Sigmoid colon (tissue), 7 donors: ENCODE data around the gene CCDC148. TPM values are rescaled to one million over a fixed set of nuclear protein-coding genes. Genes with fewer than 3 reads are reported as not detected.

Experiments used
- DNase-seq: peaks from one replicate; pipeline ENCODE4 v3.0.0-alpha.2; 2019
- H3K27ac ChIP-seq, 4 donors: fragments of 200-600 bp; sonication (generic); one replicate each; pipeline ENCODE4 v1.5.1; 2016 to 2019; ENCODE audit warnings: mild to moderate bottlenecking in 1 of 4
- H3K27me3 ChIP-seq, 3 donors: fragments of 200-600 bp; sonication (generic); one replicate each; pipeline ENCODE4 v1.5.1; 2019; ENCODE audit warnings: mild to moderate bottlenecking in 1 of 3
- H3K36me3 ChIP-seq, 4 donors: fragments of 200-600 bp; sonication (generic); one replicate each; pipeline ENCODE4 v1.5.1; 2016 to 2019
- H3K4me1 ChIP-seq, 4 donors: fragments of 200-600 bp; sonication (generic); one replicate each; pipeline ENCODE4 v1.5.1; 2017 to 2019
- H3K4me3 ChIP-seq, 4 donors: fragments of 200-600 bp; sonication (generic); one replicate each; pipeline ENCODE4 v1.5.1; 2017 to 2019; ENCODE audit warnings: mild to moderate bottlenecking in 2 of 4, moderate library complexity in 1 of 4
- H3K9me3 ChIP-seq, 4 donors: fragments of 200-600 bp in 3 of 4; sonication (generic) in 3 of 4; one replicate each; pipeline versions ENCODE4 v1.5.1 to v1.6.1; 2013 to 2019
- EP300 ChIP-seq, 4 donors: sonication (generic); formaldehyde crosslinking; IDR thresholded peaks; one replicate each; pipeline ENCODE4 v1.6.1; 2017; ENCODE audit warnings: antibody characterized with exemption in 4 of 4
- POLR2A ChIP-seq, 2 donors: fragments of 450-650 bp; IDR thresholded peaks; one replicate each; pipeline ENCODE4 v1.6.1; 2016; ENCODE audit warnings: antibody characterized with exemption in 2 of 2, mild to moderate bottlenecking in 2 of 2, moderate library complexity in 2 of 2
- POLR2AphosphoS5 ChIP-seq, 4 donors: sonication (generic); formaldehyde crosslinking; IDR thresholded peaks; one replicate each; pipeline ENCODE4 v1.6.1; 2017; ENCODE audit warnings: antibody characterized with exemption in 4 of 4
- WGBS, 2 donors: extraction: QIAGEN DNeasy Blood & Tissue Kit; methylation state at CpG; one replicate each; pipeline ENCODE4 v1.1.7; 2013; 5-methylcytosine and 5-hydroxymethylcytosine counted together
- intact Hi-C: fragments of 100-400 bp; cut with DNase I; formaldehyde crosslinking; loops from one replicate; pipeline ENCODE4 v1.15.1; 2023
- polyA plus RNA-seq, 3 donors: library from polyadenylated mRNA; stranded (reverse); fragments of 200-250 nt; gene quantifications; one replicate each; pipeline ENCODE4 v1.2.3, GENCODE V29; 2013
- total RNA-seq, 4 donors: library from RNA; depleted of rRNA; stranded (reverse); fragments of >200 nt; gene quantifications; one replicate each; pipeline ENCODE4 v1.1.0, GENCODE V29; 2016
- TF ChIP-seq, protein P1 (sequence below), 4 experiments: fragments of 450-650 bp in 3 of 4; fragments of 200-600 bp in 1 of 4; IDR thresholded peaks; one replicate each; pipeline ENCODE4 v1.5.1; 2016 to 2019; ENCODE audit warnings: antibody characterized with exemption in 4 of 4, mild to moderate bottlenecking in 3 of 4, moderate library complexity in 2 of 4
- donor health status: healthy with polysubstance abuse.
- donor health status: Bipolar disorder and iron deficiency.
- donor health status: healthy.

CCDC148 gene
- total and polyA plus RNA-seq, 7 donors, result 0.23 to 0.83 (median 0.36) TPM; not detected in 4

DNA sequence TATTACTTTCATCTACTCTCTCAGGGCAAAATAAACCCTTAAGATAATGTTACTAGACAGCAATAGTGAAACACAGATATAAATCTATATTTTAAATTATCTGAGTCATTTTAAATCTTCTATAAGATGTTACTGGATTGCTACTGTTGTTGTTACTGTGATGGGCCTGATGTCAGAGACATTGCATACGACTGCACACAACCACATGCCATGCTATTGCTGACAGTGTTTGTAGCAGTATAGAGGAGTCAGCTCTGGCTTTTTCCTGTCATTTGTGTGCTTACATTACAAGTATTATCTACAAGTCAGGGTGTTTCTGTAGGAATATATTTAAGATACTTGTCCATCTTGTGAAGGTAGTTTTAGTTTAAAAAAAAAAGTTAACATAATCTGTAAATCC is 63.9 kb downstream of the CCDC148 start:
- DNase-seq, result no peak
- Histone ChIP-seq H3K4me3 (no peak overlapping the region), H3K4me1 (no peaks in the 10 kb centered on the region), H3K9me3 (no peaks in the 10 kb centered on the region), H3K27ac (no peak overlapping the region), H3K36me3 (no peaks in the 10 kb centered on the region), H3K27me3 (no peaks in the 10 kb centered on the region)
- 34 to 36% methylated on average over 1 of the region's 1 CpG for WGBS, 2 donors
- intact Hi-C loops, result no loop called here
- TF ChIP-seq, protein P1, sequence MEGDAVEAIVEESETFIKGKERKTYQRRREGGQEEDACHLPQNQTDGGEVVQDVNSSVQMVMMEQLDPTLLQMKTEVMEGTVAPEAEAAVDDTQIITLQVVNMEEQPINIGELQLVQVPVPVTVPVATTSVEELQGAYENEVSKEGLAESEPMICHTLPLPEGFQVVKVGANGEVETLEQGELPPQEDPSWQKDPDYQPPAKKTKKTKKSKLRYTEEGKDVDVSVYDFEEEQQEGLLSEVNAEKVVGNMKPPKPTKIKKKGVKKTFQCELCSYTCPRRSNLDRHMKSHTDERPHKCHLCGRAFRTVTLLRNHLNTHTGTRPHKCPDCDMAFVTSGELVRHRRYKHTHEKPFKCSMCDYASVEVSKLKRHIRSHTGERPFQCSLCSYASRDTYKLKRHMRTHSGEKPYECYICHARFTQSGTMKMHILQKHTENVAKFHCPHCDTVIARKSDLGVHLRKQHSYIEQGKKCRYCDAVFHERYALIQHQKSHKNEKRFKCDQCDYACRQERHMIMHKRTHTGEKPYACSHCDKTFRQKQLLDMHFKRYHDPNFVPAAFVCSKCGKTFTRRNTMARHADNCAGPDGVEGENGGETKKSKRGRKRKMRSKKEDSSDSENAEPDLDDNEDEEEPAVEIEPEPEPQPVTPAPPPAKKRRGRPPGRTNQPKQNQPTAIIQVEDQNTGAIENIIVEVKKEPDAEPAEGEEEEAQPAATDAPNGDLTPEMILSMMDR (IDR thresholded peaks at IDR 0.05), result no peak
- TF ChIP-seq POLR2A (IDR thresholded peaks at IDR 0.05) (no peak), EP300 (IDR thresholded peaks at IDR 0.05) (no peak), POLR2AphosphoS5 (IDR thresholded peaks at IDR 0.05) (no peak)

DNA sequence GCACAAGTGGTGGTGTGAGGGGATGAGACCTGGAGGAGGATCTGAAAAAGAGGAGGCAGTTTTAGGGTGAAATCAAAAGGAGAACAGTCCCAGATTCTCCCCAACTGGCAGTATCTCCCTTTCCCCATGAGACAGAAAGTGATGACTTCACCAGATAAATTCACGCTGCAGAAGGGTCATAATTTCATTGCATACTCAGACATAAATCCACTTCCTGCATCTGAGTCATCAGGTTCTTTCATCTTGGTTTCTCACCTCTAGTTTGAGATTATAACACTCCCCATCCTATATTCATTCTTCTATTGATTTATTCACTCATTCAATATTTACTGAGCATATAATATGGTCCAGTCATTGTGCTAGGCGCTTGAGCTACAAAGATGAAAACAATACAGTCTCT is 64.7 kb downstream of the CCDC148 start:
- H3K9me3 ChIP-seq, result no peaks in the 10 kb centered on the region
- H3K27ac ChIP-seq, result no peak overlapping the region
- H3K27me3 ChIP-seq, result no peaks in the 10 kb centered on the region
- no peak overlapping the region for H3K4me3 ChIP-seq
- TF ChIP-seq POLR2AphosphoS5 (IDR thresholded peaks at IDR 0.05), result no peak
- no peak for TF ChIP-seq EP300 (IDR thresholded peaks at IDR 0.05)
- TF ChIP-seq, protein P1 (IDR thresholded peaks at IDR 0.05), result no peak
- TF ChIP-seq POLR2A (IDR thresholded peaks at IDR 0.05), result no peak
- H3K36me3 ChIP-seq, result no peaks in the 10 kb centered on the region
- intact Hi-C loops, result no loop called here
- DNase-seq, result no peak
- WGBS, 2 donors, result 13 to 57% methylated on average over 2 of the region's 2 CpGs
- no peaks in the 10 kb centered on the region for H3K4me1 ChIP-seq

DNA sequence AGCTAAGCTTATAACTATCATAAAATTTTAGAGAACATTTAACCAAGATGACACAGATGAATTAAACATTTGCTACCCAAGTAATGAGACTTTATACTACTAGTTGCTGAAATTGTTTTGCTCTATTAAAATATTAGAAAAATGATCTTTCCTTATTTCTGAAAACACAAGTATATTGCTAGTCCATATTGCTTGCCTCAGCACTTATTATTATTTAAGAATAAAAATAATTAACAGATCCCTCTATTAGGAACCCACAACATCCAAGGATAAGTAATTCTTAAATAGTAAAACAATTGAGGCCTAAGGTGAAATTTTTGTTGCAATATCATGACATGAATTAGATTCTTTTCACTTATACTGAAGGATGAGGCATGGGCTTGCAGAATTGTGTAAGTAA is 65.2 kb downstream of the CCDC148 start:
- Histone ChIP-seq H3K9me3 (no peaks in the 10 kb centered on the region), H3K4me3 (no peak overlapping the region), H3K4me1 (no peaks in the 10 kb centered on the region), H3K27me3 (no peaks in the 10 kb centered on the region), H3K36me3 (no peaks in the 10 kb centered on the region), H3K27ac (no peak overlapping the region)
- intact Hi-C loops, result no loop called here
- TF ChIP-seq POLR2AphosphoS5 (IDR thresholded peaks at IDR 0.05), result no peak
- TF ChIP-seq, protein P1 (IDR thresholded peaks at IDR 0.05), result no peak
- no peak for TF ChIP-seq POLR2A (IDR thresholded peaks at IDR 0.05)
- no peak for TF ChIP-seq EP300 (IDR thresholded peaks at IDR 0.05)
- DNase-seq, result no peak

DNA sequence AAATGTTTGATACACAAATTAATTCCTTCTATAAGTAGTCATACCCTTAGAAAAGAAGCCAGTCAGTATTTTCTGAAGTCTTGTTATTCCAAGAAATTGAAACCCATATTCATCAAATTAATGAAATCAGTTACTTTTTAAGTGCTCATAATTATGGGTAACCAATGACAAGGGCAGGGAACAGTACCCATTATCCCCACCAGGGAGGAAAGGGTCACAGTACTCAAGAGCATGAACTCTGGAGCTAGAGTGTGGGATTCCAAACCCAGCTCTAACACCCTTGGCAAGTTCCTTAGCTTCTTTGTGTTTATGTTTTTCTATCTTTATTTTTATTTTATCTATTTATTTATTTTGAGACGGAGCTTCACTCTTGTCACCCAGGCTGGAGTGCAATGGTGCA is 68.4 kb downstream of the CCDC148 start:
- intact Hi-C loops, result no loop called here
- no peak for DNase-seq
- no peak overlapping the region for H3K27ac ChIP-seq
- TF ChIP-seq POLR2AphosphoS5 (IDR thresholded peaks at IDR 0.05) (no peak), POLR2A (IDR thresholded peaks at IDR 0.05) (no peak), EP300 (IDR thresholded peaks at IDR 0.05) (no peak)
- TF ChIP-seq, protein P1 (IDR thresholded peaks at IDR 0.05), result no peak
- H3K27me3 ChIP-seq, result no peaks in the 10 kb centered on the region
- no peaks in the 10 kb centered on the region for H3K36me3 ChIP-seq
- WGBS, 2 donors, result 78 to 88% methylated on average over 1 of the region's 1 CpG
- H3K4me3 ChIP-seq, result no peak overlapping the region
- H3K4me1 ChIP-seq, result no peaks in the 10 kb centered on the region
- H3K9me3 ChIP-seq, result no peaks in the 10 kb centered on the region

DNA sequence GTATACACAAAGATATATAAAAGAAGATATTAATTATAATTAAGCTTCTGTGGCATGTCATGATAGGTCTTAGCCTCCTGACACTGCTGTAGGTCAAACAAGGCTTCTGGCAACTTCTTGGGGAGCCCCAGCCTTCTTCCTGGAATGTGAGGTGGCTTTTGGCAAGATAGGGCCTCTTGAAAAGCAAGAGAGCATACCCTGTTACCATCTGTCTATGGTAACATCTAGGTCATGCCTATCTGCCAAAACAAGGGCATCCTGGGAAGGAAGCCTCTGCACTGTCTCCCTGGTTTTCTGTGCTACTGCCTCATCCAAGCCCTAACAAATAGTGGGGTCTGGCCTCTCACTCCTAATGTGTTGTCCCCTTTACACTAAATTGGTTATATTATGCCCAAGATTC is 70.9 kb downstream of the CCDC148 start:
- no peaks in the 10 kb centered on the region for H3K27me3 ChIP-seq
- H3K27ac ChIP-seq, result no peak overlapping the region
- no peaks in the 10 kb centered on the region for H3K4me1 ChIP-seq
- H3K4me3 ChIP-seq, result no peak overlapping the region
- intact Hi-C loops, result no loop called here
- DNase-seq, result no peak
- H3K36me3 ChIP-seq, result no peaks in the 10 kb centered on the region
- no peaks in the 10 kb centered on the region for H3K9me3 ChIP-seq
- no peak for TF ChIP-seq POLR2A (IDR thresholded peaks at IDR 0.05)
- TF ChIP-seq, protein P1 (IDR thresholded peaks at IDR 0.05), result no peak
- no peak for TF ChIP-seq POLR2AphosphoS5 (IDR thresholded peaks at IDR 0.05)
- TF ChIP-seq EP300 (IDR thresholded peaks at IDR 0.05), result no peak
